OCI-LY7 (cell line): Measurements from ENCODE around the gene YWHAB. TPM values are rescaled to one million over a fixed set of nuclear protein-coding genes. Genes with fewer than 3 reads are reported as not detected.
A peak's percentile ranks its signal among the peaks of the same experiment; 100 is the strongest.

Experiments used
- BruUV-seq: library from RNA; stranded (reverse); fragments of 400-500 nt; replicated peaks from 2 replicates; lab custom pipeline; 2021; lab: Mats Ljungman, UMichigan
- CTCF ChIA-PET: fragments of 300-600 bp; sonication (Branson Sonifier 250); formaldehyde crosslinking; loops from one replicate; lab custom pipeline; 2022; ENCODE audit warnings: antibody characterized with exemption; ENCODE audit not compliant: unreplicated experiment; lab: Charles Lee
- POLR2A ChIA-PET: fragments of 300-600 bp; sonication (Branson Sonifier 250); formaldehyde crosslinking; loops from one replicate; lab custom pipeline; 2022; ENCODE audit warnings: antibody characterized with exemption; lab: Charles Lee
- DNase-seq: peaks from one replicate; pipeline ENCODE4 v3.0.0-alpha.2; 2015; ENCODE audit warnings: low spot score
- H2AFZ ChIP-seq: fragments of 200-600 bp; sonication (generic), shearing (Covaris generic); 2 replicates; pipeline ENCODE4 v1.6.1; 2014; ENCODE audit warnings: mild to moderate bottlenecking, antibody characterized with exemption, low read length, moderate library complexity
- H3K27ac ChIP-seq: fragments of 200-600 bp; sonication (generic); 2 replicates; pipeline ENCODE4 v1.5.1; 2014; ENCODE audit warnings: mixed run types, low read depth, mild to moderate bottlenecking, moderate library complexity, low read length, inconsistent platforms; ENCODE audit not compliant: poor library complexity, severe bottlenecking
- H3K36me3 ChIP-seq: fragments of 200-600 bp; sonication (generic); 2 replicates; pipeline ENCODE4 v1.6.1; 2014; ENCODE audit warnings: mild to moderate bottlenecking, antibody characterized with exemption, low read length, moderate library complexity, mixed read lengths; ENCODE audit not compliant: insufficient read depth
- H3K4me1 ChIP-seq: fragments of 200-600 bp; sonication (generic); 2 replicates; pipeline ENCODE4 v1.5.1; 2014; ENCODE audit warnings: mild to moderate bottlenecking, low read length; ENCODE audit not compliant: insufficient read depth, poor library complexity, severe bottlenecking
- H3K4me2 ChIP-seq: fragments of 200-600 bp; sonication (generic); 2 replicates; pipeline ENCODE4 v1.6.1; 2014; ENCODE audit warnings: mild to moderate bottlenecking, low read length
- H3K4me3 ChIP-seq: fragments of 200-600 bp; sonication (generic); 2 replicates; pipeline ENCODE4 v1.5.1; 2014; ENCODE audit warnings: mild to moderate bottlenecking, low read depth, low read length; ENCODE audit not compliant: poor library complexity, severe bottlenecking
- H3K79me2 ChIP-seq: fragments of 200-600 bp; sonication (generic); 2 replicates; pipeline ENCODE4 v1.6.1; 2016; ENCODE audit warnings: low read depth, mild to moderate bottlenecking, low read length, moderate library complexity, mixed read lengths; ENCODE audit not compliant: insufficient read depth
- H3K9me2 ChIP-seq: fragments of 200-600 bp; sonication (generic); 2 replicates; pipeline ENCODE4 v1.6.1; 2016; ENCODE audit warnings: mild to moderate bottlenecking, low read length, mixed read lengths; ENCODE audit not compliant: insufficient read depth
- H3K9me3 ChIP-seq: fragments of 200-600 bp; sonication (generic); 2 replicates; pipeline ENCODE4 v1.6.1; 2014; ENCODE audit warnings: mild to moderate bottlenecking, mixed run types, low read length, mixed read lengths
- H4K20me1 ChIP-seq: fragments of 200-600 bp; sonication (generic); 2 replicates; pipeline ENCODE4 v1.6.1; 2014; ENCODE audit warnings: mild to moderate bottlenecking, antibody characterized with exemption, low read length, moderate library complexity, mixed read lengths; ENCODE audit not compliant: insufficient read depth
- EZH2phosphoT487 ChIP-seq: fragments of 200-600 bp; sonication (generic); IDR thresholded peaks from 2 replicates; pipeline ENCODE4 v1.6.1; 2018; ENCODE audit warnings: low read depth, borderline replicate concordance, mild to moderate bottlenecking, mixed run types, antibody characterized with exemption, low read length, moderate library complexity, mixed read lengths
- intact Hi-C: fragments of 100-400 bp; cut with micrococcal nuclease; formaldehyde crosslinking; loops from one replicate; pipeline ENCODE4 v1.10.0; 2022; ENCODE audit not compliant: unreplicated experiment
- total RNA-seq, 2 experiments: library from RNA; depleted of rRNA in 1 of 2; stranded (reverse); fragments of >200 nt in 1 of 2; shearing (Covaris generic) in 1 of 2; gene quantifications; 2 replicates each; pipeline ENCODE4 v1.2.3, GENCODE V29; 2014 to 2022
- TF ChIP-seq, protein P1 (sequence below): fragments of 200-600 bp; sonication (generic); conservative IDR thresholded peaks from 2 replicates; pipeline ENCODE4 v1.5.1; 2014; ENCODE audit warnings: mild to moderate bottlenecking, antibody characterized with exemption, low read length, moderate library complexity, mixed read lengths

Gene YWHAB
- total RNA-seq, 2 experiments from 2014 or later = 72.8 to 245 TPM

DNA sequence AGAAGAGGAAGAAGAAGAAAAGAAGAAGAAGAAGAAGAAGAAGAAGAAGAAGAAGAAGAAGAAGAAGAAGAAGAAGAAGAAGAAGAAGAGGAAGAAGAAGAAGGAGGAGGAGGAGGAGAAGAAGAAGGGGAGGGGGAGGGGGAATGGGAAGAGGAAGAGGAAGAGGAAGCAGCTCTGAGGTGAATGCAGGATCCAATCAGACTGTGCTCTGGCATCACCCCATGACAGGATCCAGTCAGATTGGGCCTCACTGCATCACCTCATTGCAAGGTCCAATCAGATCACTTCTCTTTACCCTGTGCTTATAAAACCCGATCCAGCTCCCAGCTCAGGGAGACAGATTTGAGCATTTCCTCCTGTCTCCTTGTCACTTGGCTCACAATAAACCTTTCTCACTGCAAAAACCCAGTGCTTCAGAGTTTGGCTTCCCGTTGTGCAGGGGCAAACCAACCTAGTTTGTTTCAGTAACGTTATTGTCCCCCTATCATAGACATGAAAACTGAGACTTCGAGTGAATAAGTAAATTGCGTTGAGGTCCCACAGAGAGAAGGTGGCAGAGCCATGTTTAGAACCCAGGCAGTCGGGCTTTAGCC is 28.6 kb upstream of the YWHAB start:
- ChIA-PET POLR2A (no interaction called here), CTCF (interaction anchor here (1.0 kb wide), 1 partner anchor 239 kb away, joined by 3 read pairs; no protein-coding TSS in a partner anchor)
- H4K20me1 ChIP-seq = no peaks in the 10 kb centered on the region

DNA sequence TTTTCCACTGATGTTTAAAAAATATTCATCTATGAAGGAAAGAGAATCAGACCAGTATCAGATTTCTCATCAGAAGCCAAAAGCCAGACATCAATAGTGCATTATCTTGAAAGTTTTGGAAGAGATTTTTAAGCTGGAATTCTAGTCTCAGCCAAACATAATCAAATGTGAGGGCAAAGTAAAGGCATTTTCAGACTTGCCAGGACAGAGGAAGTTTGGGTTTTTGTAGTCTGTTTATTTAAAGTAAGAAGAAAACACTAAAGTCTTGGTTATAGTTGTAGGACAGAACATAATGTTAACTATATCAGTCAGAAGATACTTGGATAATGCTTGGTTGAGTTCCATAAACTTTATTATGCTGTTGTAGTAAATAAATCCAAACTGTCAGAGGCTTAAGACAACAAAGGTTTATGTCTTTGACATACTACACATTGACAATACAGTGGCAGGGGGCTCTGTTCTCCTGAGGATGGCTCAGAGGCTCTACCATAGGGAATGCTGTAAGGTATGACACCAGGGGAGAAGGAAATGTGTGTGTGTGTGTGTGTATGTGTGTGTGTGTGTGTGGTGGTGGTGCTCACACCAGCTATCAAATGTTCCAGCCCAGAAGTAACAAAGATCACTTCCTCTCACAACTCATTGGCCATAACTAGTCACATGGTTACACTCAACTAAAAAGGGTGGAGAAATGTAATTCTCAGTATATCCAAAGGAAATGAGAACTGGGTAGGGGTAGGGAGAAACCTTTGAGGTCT is 26.7 kb upstream of the YWHAB start:
- H2AFZ ChIP-seq = peak overlapping the region; percentile 30; the same call in 1 of the 2 replicates
- no peak overlapping the region for H3K27ac ChIP-seq
- POLR2A ChIA-PET = no interaction called here
- H3K36me3 ChIP-seq = no peaks in the 10 kb centered on the region
- BruUV-seq = no TSS peak
- H3K9me3 ChIP-seq = peaks cover 15% of the 10 kb centered on the region; the same call in 1 of the 2 replicates
- intact Hi-C loops = no loop called here
- DNase-seq = peak; percentile 32
- peaks cover 5% of the 10 kb centered on the region for H3K4me1 ChIP-seq
- no peak overlapping the region for H3K4me3 ChIP-seq
- H3K79me2 ChIP-seq = no peaks in the 10 kb centered on the region
- no peaks in the 10 kb centered on the region for H4K20me1 ChIP-seq
- CTCF ChIA-PET = no interaction called here
- no peaks in the 10 kb centered on the region for H3K9me2 ChIP-seq
- TF ChIP-seq, protein P1, sequence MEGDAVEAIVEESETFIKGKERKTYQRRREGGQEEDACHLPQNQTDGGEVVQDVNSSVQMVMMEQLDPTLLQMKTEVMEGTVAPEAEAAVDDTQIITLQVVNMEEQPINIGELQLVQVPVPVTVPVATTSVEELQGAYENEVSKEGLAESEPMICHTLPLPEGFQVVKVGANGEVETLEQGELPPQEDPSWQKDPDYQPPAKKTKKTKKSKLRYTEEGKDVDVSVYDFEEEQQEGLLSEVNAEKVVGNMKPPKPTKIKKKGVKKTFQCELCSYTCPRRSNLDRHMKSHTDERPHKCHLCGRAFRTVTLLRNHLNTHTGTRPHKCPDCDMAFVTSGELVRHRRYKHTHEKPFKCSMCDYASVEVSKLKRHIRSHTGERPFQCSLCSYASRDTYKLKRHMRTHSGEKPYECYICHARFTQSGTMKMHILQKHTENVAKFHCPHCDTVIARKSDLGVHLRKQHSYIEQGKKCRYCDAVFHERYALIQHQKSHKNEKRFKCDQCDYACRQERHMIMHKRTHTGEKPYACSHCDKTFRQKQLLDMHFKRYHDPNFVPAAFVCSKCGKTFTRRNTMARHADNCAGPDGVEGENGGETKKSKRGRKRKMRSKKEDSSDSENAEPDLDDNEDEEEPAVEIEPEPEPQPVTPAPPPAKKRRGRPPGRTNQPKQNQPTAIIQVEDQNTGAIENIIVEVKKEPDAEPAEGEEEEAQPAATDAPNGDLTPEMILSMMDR = no peak
- TF ChIP-seq EZH2phosphoT487 = no peak
- no peak overlapping the region for H3K4me2 ChIP-seq

More for the DNA sequence above, 28.6 kb upstream of the YWHAB start:
- Histone ChIP-seq H3K27ac (no peak overlapping the region), H3K4me2 (no peak overlapping the region), H3K36me3 (no peaks in the 10 kb centered on the region), H3K9me2 (no peaks in the 10 kb centered on the region), H3K79me2 (no peaks in the 10 kb centered on the region), H2AFZ (peak overlapping the region; percentile 86), H3K9me3 (peaks cover 15% of the 10 kb centered on the region; the same call in 1 of the 2 replicates), H3K4me3 (no peak overlapping the region), H3K4me1 (peaks cover 5% of the 10 kb centered on the region)
- DNase-seq = peak; percentile 25
- intact Hi-C loops = no loop called here
- no peak for TF ChIP-seq EZH2phosphoT487
- TF ChIP-seq, protein P1 = no peak
- no TSS peak for BruUV-seq
